Activated CD8-positive, alpha-beta memory T cell treated with anti-CD3 and anti-CD28 coated beads, Interleukin-2, amount 50 U/mL, for 4 hours (primary cell): ENCODE measurements around the gene SPATA3.
"Not testable (repeated sequence)": the region's sequence is repeated elsewhere in the genome, so short reads cannot be mapped to it uniquely, and the experiment has no call there.

ENCODE experiments used
- DNase-seq: peaks from one replicate; pipeline ENCODE4 v3.0.0-alpha.2; 2020

The SPATA3 gene

DNA sequence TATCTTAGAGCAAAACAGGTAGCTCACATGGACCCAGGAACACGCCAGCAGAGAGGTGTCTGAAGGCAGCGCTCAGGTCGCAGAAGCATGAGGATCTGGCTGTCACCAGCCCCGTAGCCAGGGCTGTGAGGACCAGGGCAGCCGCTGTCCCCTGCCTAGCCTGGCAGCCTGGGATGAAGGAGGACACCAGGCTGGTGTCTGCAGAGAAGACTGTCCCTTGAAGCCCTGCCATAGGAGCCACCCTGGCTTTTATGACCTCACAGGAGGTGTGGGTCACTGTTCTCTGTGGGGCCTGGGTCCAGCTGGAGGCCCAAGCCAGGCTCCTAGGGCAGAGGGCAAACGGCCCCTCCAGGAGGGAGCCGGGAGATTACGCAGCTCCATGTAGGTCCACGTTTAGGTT lies at the start of gene SPATA3:
SPATA3 (plus strand) TSS at position 301 of the 400 bp plus-strand sequence. CDS start 113 bp downstream, outside the sequence.
- no peak for DNase-seq

DNA sequence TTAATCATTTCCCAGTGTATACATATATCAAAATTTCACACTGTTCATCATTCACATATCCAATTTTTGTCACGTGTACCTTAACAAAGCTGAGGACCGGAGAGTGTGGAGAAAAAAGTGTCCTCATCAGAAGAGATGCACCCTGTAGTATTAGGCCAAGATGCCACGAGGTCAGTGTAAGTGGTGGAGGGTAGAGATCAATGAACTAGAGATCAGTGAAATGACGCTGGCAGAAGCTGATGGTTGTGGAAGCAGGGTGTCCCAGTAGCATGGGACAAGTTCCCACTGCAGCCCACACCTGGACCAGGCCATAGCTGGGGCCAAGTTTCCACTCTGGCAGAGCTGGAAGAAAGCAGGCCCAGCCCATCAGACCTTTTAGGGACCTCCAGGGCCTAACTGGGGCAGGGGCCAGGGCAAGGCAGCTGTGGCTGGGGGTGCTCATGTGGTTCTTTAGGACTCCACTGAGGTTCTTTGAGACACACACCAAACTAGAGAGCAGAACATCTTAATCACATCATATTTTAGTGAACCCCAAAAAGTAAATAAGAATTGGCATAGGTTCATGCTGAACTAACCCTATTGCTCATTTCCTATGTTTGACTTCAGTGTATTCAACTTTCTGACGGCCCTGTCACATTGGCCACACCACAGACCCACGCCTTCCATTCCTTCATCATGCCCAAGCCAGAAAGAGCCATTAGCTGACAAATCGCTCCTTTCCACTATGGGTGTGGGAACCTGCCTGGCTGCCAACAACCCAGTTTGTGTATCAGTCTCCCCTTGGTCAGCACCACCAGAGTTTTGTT lies 49.3 kb upstream of the SPATA3 start:
- no peak for DNase-seq

DNA sequence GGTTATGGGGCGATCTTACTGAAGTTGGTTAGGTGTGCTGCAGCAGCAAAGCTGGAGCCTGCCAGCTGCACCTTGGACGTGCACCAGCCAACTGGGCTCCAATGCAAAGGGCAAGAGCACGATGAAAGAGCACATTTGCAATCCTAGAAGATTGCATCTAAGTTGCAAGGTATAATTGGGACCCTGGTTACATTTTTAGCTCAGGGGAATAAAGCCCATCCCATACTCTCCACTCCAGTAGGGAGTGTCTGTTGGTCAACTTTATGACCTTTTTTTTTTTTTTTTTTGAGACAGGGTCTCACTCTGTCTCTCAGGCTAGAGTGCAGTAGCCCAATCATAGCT lies 48.7 kb upstream of the SPATA3 start:
- no peak for DNase-seq

DNA sequence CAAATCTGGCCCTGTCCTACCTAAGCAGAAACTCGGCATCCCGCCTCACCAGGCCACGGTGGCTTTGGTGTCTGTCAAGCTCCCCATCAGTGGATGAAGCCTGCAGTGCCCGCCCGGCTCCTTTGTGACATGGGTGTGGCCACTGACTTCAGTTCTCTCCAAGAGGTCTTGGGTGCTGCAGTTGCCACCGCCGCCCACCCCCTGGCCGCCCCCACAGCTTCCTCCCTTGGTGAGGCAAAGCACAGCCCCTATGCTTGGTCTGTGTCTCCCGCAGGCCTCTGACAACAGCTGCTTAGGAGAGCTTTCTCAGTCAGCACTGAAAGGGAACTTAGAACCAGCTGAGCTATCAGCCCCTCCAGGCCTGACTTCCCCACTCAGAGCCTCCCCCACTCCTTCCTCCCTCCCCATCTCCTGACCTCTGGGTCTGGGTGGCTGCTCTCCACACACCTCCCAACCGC lies 48.0 kb upstream of the SPATA3 start:
- DNase-seq = no peak

DNA sequence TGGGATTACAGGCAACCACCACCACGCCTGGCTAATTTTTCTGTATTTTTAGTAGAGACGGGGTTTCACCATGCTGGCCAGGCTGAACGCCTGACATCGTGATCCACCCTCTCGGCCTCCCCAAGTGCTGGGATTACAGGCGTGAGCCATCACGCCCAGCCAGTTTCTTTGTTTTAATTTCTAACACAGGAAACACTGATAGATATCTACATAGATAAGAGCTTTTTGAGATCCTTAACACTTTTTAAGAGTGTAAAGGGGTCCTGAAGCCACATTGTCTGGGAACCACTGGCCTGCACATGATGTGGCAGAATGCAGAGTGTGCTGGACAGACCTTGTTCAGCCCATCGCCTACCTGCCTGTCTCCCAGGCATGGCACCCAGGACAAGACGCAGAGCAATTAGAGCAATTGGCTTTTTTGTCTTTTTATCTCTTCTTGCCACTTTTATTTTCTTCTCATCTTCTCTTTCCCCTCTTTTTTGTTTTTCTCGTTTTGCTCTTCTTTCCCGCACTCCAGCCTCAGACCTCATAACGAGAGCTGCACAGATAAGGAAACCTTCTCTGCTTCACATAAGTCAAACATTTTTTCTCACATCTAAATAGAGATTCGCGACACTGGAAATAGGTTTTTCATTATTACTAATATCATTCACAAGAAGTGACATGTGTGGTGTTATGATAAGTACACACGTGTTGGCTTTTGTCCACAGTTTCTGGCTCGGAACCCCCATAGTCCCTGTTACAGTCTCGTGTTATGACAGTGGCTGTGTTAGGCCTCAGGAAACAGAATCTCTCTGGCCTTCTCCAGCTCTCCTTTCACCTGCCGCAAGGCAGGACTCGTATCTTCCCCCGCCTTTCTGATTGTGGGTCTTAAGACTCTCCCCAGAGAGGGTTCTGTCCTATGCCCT lies 45.7 kb upstream of the SPATA3 start:
- DNase-seq = no peak

DNA sequence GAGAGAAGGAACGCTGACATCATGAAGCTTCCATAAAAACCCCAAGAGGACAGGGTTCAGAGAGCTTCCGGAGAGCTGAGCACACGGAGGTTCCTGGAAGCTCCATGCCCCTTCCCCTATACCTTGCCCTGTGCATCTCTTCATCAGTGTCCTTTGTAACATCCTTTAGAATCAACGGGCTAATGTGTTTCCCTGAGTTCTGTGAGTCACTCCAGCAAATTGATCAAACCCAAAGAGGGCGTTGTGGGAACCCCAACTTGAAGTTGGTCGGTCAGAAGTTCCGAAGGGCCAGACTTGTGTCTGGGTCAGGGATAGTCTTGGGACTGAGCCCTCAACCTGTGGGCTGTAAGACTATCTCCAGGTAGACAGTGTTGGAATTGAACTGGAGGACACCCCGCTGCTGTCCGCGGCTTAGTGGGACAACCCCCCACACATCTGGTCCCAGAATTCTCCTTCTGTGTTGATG lies 45.0 kb upstream of the SPATA3 start:
- no peak for DNase-seq

DNA sequence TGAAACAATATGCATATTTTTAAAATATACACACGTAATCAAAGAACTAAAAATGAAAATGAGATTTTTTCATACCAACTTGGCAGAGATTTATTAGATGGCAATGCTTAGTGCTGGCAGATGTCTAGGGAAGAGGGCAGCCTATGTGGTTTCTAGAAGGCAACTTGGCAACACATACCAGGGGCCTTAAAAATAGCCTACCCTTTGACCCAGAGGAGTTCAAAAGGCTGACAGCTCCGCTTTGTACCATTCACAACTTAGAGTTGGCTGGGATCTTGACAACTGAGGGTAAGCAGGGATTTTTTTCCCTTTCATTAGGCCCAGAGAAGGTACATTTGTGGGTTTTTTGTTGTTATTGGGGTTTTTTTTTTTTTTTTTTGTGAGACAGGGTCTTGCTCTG lies 44.5 kb upstream of the SPATA3 start:
- DNase-seq = no peak

DNA sequence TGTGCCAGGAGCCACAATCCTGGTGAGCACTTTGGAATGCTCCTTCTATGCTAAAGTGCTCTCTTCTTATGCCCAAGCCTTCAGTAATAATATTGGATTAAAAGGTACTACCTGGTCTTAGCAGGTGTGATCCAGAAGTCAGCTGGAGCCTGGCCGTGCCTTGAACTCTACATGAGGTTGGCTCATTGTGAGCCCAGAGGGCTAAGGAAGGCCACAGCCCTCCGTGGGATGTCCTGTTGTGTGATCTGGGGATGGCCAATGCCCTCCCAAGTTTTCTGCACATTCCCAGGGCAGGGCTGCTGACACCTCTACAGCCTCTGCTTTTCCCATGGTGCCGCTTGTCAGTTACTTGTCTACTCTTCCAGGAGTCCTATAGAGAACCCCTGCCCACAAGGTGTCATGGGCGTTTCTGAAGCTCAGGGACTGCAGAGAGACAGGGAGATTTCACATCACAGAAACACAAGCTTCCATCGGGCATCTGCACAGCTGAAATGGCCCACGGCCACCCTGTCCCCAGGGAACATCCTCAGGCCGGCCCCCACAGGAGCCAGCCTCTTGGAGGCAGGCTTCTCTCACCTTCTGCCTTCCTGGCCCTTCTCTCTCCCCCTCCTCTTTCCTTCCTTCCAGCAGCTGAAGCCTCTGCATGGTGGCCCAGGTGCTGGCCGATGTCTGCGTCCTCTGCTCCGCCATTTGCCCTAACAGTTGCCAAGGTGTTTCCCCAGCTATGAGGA lies 43.5 kb upstream of the SPATA3 start:
- DNase-seq = no peak

DNA sequence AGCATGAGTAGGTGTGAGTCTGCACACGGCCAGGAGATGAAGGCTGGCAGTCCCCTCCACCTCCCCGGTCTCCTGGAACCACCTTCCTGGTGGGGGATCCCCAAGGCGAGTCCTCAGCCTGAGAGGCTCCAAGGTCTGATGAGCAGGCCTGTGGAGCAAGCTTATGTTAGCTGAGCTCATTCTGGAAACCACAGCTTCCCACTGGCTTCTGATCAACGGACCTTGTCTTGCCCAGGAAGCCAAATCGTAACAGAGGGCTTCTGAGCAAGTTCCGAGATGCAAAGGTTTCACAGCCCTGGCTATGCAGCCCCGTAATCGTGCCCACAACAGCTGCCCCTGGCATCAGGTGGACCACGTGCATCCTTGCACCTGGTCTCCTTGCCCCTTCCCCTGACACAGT lies 42.1 kb upstream of the SPATA3 start:
- DNase-seq = no peak

DNA sequence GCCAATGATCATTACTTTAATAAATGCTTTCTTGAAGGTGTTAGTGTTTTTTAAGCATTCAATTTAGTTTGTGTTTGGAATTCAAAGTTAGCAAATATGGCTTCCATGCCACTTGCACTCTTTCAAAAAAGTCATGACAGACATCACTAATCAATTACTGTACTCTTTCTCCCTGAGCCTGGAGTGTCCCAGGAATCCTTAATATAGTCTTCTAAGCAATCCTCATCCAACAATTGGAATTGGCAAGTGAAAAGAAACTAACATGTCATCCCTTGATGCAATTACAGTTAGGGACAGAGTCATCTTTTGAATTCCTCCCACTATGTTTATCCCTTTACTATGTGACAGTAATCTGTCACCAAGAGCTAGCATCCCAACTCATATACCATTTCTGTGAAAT lies 41.2 kb upstream of the SPATA3 start:
- DNase-seq = no peak

DNA sequence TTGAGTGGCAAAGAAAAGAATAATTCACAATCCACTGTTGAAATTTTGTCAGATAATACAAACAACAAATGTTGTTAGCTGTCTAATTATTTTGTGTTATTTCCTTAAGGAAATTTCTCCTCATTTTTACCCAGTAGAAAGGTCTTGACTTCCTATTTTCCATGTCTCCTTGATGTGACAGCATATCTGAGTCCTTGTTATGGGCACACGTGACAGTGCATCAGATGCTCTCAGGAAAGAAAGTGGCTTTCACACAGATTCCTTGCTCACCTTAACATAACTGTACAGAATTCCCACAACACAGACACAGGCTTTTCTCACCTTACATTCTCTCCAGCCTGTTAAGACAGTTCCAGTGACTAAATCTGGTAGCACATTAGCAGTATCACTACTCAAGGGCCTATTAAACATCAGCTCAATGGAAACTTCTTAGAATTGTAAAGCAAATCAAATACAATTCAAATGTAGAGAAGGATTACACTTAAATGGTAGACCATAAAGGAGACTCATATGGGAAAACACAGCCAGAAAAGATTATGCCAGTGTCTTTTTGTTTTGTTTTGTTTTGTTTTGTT lies 40.7 kb upstream of the SPATA3 start:
- no peak for DNase-seq

DNA sequence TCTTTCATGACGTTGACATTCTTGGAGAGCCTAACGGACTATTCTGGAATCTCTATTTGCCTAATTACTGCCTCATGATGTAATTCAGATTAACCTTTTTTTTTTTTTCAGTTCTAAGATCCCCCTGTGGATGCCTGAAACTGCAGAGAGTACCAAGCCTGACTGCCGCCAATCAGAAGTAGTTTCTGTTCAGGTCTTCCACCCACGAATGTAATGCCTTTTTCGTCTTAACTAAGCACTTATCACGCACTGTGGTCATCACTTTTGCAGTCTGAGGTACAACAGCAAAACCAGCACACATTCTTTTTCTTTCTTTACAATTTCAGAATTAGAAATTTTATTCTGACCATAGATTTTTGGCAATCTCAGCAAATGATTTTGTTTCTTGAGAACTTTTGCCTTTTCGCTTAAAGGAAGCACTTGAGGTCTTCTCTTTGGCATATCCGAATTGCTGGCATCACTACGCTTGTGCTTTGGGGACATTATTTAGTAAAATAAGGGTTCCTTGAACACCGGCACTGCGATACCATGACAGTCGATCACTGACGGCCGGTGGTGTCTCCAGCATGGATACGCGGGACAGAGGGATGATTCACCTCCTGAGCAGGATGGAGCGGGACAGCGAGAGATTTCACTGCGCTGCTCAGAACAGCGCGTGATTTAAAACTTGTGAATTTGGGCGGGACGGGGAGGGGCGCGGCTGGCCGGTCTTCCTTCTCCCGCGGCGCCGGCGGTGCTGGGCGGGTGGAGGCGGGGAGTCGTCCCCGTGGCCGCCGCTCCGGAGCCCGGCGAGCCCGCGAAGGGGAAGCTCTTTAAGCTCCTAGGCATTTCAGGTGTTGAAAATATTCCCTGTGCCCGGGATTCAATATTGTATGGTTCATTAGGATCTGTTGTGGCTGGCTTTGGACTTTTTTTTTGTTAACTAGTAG lies 38.8 kb upstream of the SPATA3 start:
- DNase-seq = no peak

DNA sequence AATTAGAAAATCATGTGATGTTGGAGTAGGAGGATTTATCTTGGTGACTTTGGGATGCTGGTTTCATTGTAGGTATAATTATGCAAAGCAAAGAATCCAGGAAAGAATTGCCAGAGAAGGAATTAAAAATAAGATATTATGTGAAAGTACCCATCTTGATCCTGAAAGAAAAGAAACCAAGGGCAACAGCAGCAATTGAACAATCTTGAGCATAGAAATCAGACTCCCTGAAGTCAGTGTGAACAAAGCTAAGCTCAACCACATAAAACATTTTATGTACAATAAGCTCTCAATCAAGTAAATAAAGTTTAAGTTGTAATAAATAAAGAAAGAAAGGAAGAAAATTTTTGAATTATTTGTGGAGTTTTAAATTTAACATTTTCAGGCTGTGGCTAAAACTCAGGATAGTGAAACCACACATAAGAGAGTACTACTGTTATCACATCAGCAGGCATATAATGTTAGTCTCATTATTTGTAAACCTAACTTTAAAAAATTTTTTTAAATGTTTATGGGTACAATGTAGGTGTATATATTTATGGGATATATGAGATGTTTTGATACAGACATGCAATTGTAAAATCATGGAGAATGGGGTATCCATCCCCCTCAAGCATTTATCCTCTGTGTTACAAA lies 38.0 kb upstream of the SPATA3 start:
- no peak for DNase-seq

DNA sequence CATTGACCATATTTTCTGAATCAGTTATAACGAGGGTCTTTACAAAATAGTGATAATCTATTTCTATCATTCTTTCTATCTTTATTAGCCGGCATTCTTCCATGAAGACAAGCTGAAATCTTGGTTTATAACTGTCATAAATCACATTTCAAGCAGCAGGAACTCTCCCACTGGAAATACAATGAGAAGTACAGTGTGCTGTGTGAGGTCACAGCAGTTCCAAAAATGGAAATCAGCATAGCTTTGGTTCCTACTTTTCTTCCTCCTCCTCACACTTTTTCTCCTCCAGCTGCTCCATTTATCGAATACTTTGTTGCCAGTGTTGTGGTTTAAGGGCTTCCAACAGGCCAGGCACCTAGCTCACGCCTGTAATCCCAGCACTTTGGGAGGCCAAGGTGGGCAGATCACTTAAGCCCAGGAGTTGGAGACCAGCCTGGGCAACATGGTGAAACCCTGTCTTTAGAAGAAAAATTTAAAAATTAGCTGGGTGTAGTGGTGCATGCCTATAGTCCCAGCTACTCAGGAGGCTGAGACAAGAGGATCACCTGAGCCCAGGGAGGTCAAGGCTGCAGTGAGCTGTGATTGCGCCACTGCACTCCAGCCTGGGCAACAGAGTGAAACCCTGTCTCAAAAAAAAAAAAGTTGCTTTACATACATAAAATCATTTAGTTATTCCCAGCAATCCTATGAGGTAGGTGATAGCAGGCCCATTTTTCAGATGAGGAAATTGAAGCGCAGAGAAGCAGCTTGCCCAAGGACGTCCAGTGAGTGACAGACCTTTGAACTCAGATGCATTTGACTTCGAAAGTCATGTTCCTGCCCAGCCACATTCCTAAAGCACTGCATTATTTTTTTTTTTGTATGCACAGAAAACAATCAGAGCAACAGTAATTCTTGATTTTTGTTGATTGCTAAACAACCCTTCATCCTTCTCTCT lies 36.8 kb upstream of the SPATA3 start:
- DNase-seq = no peak

DNA sequence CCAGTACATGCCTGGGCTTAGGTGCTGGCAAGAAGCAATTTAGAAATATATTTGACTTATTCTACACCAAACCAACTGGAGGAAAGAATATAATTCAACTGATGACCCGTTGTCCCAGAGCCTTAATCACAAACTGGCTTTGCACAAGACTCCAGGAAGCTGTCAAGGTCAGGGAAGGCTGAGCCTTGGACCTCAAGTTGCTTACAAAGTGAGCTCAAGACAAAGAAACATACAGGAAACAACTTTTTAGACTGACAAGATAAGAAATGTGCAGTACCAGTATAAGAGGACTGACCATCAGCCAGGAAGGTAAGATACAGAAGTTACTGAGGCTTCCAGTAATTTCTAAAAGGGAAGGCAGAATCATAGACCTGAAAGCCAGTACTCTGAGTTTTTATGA lies 35.9 kb upstream of the SPATA3 start:
- no peak for DNase-seq

DNA sequence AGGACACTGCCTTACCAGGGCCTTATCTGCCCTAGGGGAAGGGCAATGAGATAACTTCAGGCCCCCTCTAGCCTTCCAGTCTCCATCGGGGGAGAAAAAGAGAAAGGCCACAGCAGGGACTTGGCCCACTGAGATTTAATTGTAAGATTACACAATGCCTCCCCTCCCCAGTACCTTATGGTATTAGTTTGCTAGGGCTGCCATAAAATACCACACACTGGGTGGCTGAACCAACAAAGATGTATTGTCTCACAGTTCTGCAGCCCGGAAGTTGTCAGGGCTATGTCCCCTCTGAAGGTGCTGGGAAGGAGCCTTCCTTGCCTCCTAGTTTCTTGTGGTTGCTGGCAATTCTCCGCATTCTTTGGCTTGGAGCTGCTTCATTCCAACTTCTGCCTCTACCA lies 34.8 kb upstream of the SPATA3 start:
- DNase-seq = no peak

DNA sequence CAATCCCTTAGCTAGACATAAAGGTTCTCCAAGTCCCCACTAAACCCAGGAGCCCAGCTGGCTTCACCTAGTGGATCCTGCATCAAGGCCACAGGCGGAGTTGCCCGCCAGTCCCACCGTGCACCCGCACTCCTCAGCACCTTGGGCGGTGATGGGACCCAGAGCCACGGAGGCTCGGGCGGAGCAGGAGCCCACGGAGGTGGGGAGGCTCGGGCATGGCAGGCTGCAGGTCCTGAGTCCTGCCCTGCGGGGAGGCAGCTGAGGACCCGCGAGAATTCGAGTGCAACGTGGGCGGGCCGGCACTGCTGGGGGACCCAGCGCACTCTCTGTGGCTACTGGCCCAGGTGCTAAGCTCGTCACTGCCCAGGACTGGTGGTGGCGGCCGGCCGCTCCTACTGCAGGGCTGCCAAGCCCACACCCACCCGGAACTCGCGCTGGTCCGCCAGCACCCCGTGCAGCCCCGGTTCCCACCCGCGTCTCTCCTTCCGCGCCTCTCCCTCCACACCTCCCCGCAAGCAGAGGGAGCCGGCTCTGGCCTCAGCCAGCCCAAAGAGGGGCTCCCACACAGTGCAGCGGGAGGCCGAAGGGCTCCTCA lies 31.7 kb upstream of the SPATA3 start:
- no peak for DNase-seq

DNA sequence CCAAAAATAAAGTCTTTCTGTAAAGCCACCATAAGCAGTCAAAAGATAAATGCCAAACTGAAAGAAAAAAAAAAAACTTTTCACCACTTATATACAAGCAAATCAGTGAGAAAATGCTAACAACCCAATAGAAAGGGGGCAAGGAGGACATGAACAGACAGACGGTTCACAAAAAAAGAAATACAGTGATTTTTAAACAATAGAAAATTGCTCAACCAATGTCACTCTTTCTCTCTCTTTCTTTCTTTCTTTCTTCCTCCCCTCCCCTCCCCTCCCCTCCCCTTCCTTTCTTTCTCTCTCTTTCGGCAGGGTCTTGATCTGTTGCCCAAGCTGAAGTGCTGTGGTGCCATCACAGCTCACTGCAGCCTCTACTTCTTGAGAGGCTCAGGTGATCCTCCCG lies 28.8 kb upstream of the SPATA3 start:
- DNase-seq = no peak

DNA sequence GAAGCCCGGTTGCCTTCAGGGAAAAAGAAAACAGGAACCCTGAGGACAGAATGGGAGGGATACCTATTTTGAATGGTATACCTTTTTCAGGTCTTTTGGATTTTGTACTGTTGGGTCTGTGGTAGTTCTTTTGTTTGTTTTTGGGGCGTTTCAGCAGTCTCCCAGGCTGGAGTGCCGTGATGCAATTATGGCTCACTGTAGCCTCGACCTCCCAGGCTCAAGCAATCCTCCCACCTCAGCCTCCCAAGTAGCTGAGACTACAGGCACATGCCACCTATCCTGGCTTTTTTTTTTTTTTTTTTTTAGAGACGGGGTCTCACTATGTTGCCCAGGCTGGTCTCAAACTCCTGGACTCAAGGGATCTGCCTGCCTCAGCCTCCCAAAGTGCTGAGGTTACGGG lies 27.6 kb upstream of the SPATA3 start:
- not testable (repeated sequence) for DNase-seq
